Measurements from ENCODE around the gene HEBP1. TPM values are rescaled to one million over a fixed set of nuclear protein-coding genes. Genes with fewer than 3 reads are reported as not detected.
A peak's percentile ranks its signal among the peaks of the same experiment; 100 is the strongest.

The HEBP1 gene
- total RNA-seq, 1 donor from 2014 or later = 13.0 TPM

DNA sequence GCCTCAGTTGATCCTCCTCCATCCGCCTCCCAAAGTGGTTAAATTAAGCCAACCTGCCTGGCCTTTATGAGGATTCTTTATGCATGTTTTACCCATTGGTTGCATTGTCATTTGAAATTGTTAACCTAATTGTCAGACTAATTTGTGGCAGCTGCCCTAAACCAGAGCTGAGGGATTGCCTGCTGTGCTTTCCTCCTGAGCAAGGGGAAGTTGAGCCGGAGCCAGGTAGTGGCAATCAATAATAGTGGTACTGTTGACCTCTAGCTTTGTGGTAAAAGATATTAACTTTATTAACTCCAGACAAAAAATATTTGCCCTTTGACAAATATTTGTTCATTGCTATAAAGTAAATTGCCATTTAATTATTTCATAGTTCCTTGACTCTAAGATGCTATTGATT is 5.6 kb upstream of the HEBP1 start:
- no peak for DNase-seq (ENCODE audit: low read depth)
- TF ChIP-seq, protein P1, sequence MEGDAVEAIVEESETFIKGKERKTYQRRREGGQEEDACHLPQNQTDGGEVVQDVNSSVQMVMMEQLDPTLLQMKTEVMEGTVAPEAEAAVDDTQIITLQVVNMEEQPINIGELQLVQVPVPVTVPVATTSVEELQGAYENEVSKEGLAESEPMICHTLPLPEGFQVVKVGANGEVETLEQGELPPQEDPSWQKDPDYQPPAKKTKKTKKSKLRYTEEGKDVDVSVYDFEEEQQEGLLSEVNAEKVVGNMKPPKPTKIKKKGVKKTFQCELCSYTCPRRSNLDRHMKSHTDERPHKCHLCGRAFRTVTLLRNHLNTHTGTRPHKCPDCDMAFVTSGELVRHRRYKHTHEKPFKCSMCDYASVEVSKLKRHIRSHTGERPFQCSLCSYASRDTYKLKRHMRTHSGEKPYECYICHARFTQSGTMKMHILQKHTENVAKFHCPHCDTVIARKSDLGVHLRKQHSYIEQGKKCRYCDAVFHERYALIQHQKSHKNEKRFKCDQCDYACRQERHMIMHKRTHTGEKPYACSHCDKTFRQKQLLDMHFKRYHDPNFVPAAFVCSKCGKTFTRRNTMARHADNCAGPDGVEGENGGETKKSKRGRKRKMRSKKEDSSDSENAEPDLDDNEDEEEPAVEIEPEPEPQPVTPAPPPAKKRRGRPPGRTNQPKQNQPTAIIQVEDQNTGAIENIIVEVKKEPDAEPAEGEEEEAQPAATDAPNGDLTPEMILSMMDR (conservative IDR thresholded peaks at IDR 0.05; ENCODE audit: low read depth, low read length) = no peak
- no peak overlapping the region for H3K4me3 ChIP-seq (ENCODE audit: low read depth, low read length)

GRCh38 chr12:13004986-13005385 is 4.9 kb upstream of the HEBP1 start:
- no peak overlapping the region for H3K4me3 ChIP-seq (ENCODE audit: low read depth, low read length)
- DNase-seq (ENCODE audit: low read depth) = no peak
- TF ChIP-seq, protein P1 (conservative IDR thresholded peaks at IDR 0.05; ENCODE audit: low read depth, low read length) = no peak

DNA sequence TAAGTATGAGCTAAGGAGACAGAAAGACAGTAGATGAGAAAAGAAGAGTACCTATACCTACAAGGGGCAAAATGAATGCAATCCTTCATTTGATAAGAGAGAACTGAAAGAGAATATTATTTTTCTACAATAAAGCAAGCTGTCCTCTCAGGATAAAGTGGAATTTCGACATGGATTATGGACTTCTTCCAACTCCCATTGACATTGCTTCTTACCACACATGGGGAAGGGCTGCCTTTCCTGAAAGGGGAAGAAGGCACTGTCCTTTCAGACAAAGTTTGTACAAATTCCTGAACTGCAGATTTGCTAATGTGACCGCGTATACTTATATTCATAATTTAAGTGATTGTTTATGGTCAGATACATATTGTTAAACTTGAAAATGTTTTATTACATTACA is 4.3 kb upstream of the HEBP1 start:
- TF ChIP-seq, protein P1 (conservative IDR thresholded peaks at IDR 0.05; ENCODE audit: low read depth, low read length) = no peak
- DNase-seq (ENCODE audit: low read depth) = no peak
- H3K4me3 ChIP-seq (ENCODE audit: low read depth, low read length) = no peak overlapping the region

DNA sequence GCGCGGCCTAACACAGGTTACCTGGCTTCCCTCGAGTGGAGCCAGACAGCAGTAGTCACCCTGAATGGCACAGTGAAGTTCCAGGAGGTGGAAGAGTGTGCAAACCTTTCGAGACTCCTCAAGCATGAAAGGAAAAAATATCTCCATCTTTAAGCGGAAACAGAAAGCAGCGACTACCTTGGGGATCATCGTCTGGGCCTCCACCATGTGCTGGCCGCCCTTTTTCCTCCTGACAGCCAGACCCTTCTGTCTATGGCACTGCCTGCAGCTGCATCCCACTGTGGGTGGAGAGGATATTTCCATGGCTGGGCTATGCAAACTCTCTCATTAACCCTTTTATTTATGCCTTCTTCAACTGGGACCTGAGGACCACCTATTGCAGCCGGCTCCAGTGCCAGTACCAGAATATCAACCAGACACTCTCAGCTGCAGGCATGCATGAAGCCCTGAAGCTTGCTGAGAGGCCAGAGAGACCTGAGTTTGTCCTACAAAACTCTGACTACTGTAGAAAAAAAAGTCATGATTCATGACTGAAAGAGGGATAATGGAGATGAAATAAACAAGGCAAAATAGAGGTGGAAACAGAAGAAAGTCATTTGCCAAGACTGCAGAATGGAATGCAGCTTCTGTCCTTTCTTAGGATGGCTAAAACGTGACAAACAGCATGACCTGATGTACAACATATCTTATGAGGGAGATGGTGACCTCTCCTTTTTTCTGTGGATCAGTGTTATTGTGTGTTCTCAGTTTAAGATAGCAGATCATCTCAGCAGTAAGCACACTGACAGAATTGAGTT is 2.4 kb upstream of the HEBP1 start:
- DNase-seq (ENCODE audit: low read depth) = no peak
- no peak overlapping the region for H3K4me3 ChIP-seq (ENCODE audit: low read depth, low read length)
- TF ChIP-seq, protein P1 (conservative IDR thresholded peaks at IDR 0.05; ENCODE audit: low read depth, low read length) = no peak

DNA sequence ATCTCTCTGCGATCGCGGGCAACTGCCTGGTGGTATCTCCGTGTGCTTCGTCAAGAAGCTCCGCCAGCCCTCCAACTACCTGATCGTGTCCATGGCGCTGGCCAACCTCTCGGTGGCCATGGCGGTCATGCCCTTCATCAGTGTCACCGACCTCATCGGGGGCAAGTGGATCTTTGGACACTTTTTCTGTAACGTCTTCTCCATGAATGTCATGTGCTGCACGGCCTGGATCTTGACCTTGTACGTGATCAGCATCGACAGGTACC is 1.6 kb upstream of the HEBP1 start:
- peak overlapping the region; percentile 74 for H3K4me3 ChIP-seq (ENCODE audit: low read depth, low read length)
- TF ChIP-seq, protein P1 (conservative IDR thresholded peaks at IDR 0.05; ENCODE audit: low read depth, low read length) = no peak
- DNase-seq (ENCODE audit: low read depth) = no peak

- TF ChIP-seq, protein P1 (conservative IDR thresholded peaks at IDR 0.05; ENCODE audit: low read depth, low read length) = peak; percentile 19
- peak overlapping the region; percentile 74 for H3K4me3 ChIP-seq (ENCODE audit: low read depth, low read length)
- no peak for DNase-seq (ENCODE audit: low read depth)
These were observed 1.1 kb upstream of the HEBP1 start for GRCh38 chr12:13000925-13001774.

All from epithelial cell of proximal tubule (primary cell).